Bronchial epithelial cell (primary cell): ENCODE data around the gene ALPK3. TPM values are rescaled to one million over a fixed set of nuclear protein-coding genes. Genes with fewer than 3 reads are reported as not detected.

Experiments used
- DNase-seq: peaks from one replicate; pipeline ENCODE4 v3.0.0-alpha.2; 2010; ENCODE audit warnings: low read depth
- FAIRE-seq: peaks from 2 replicates; lab custom pipeline; 2011; peaks lifted over from hg19 to GRCh38; lab: Jason Lieb, UNC
- H3K27me3 ChIP-seq: 2 replicates; pipeline ENCODE4 v1.5.1; 2011; ENCODE audit warnings: low read length; ENCODE audit not compliant: control insufficient read depth, insufficient read depth
- H3K36me3 ChIP-seq: 2 replicates; pipeline ENCODE4 v1.5.1; 2011; ENCODE audit warnings: low read length; ENCODE audit not compliant: control insufficient read depth, insufficient read depth
- H3K4me3 ChIP-seq: 2 replicates; pipeline ENCODE4 v1.5.1; 2011; ENCODE audit warnings: mild to moderate bottlenecking, low read depth, low read length, control low read depth
- total RNA-seq: library from RNA; depleted of rRNA; stranded (reverse); fragments of >200 nt; gene quantifications from 2 replicates; pipeline ENCODE4 v1.2.1, GENCODE V29; 2014
- TF ChIP-seq, protein P1 (sequence below): IDR thresholded peaks from 2 replicates; pipeline ENCODE4 v1.5.1; 2011; ENCODE audit warnings: mild to moderate bottlenecking, moderate library complexity, low read length, control low read depth, inconsistent platforms; ENCODE audit not compliant: insufficient read depth, severe bottlenecking

ALPK3 gene
- total RNA-seq, 1 donor from 2014 or later: 0.26 TPM

DNA sequence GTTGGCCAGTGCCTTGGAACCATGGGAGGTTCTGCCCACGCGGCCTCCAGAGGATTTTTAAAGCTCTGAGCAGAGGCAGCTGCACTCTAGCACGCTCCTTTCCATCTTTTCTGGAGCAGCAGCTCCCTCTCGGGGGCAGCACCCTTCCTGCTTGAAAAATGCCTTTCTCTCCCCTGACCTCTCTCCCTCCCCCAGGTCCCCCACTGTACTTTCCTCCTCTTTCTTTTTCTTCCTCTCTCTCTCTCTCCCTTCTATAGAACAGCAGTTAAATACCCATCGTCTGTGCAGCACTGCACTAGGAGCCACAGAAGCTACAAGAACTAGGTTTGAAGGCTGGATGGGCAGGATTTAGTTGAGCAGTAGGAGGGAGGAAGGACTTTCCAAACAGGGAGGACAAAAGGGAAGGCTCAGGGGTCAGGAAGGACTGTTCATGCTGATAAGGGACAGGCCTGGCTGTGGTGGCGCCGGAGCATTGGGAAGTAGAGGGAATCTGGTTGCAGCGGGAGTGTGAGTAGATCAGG lies 4.4 kb downstream of the ALPK3 start:
- H3K27me3 ChIP-seq: no peaks in the 10 kb centered on the region
- FAIRE-seq: no peak
- DNase-seq: no peak
- no peaks in the 10 kb centered on the region for H3K36me3 ChIP-seq
- no peak overlapping the region for H3K4me3 ChIP-seq
- TF ChIP-seq, protein P1, sequence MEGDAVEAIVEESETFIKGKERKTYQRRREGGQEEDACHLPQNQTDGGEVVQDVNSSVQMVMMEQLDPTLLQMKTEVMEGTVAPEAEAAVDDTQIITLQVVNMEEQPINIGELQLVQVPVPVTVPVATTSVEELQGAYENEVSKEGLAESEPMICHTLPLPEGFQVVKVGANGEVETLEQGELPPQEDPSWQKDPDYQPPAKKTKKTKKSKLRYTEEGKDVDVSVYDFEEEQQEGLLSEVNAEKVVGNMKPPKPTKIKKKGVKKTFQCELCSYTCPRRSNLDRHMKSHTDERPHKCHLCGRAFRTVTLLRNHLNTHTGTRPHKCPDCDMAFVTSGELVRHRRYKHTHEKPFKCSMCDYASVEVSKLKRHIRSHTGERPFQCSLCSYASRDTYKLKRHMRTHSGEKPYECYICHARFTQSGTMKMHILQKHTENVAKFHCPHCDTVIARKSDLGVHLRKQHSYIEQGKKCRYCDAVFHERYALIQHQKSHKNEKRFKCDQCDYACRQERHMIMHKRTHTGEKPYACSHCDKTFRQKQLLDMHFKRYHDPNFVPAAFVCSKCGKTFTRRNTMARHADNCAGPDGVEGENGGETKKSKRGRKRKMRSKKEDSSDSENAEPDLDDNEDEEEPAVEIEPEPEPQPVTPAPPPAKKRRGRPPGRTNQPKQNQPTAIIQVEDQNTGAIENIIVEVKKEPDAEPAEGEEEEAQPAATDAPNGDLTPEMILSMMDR: no peak

DNA sequence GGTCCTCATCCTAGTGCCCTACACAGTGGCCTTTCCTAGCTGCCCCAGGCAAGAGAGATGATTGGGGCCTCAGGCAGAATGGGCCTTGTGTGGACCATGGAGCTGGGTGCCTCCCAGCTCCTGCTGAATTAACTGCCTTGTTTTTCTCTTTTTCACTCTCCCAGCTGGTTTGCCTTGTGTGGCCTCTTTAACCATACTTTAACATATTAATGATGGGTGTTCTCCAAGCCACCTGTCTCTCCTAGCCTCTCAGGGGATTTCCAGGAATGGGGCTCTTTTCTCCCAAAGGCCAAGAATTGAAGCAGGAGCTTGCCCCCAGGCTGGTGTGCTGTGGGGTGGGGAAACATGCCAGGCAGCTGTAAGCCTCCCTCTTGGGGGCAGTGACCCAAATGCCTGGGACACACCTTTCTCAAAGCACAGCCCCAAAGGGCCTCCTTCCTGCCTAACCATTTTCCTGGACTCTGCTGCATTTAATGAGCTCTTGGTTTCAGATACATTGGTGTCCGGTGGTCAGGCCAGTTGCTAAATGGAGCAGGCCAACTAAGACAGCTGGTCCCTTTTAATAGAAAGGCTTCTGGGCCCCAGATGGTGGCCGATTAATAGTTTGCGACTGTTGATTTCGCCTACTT lies 5.6 kb downstream of the ALPK3 start:
- no peak overlapping the region for H3K4me3 ChIP-seq
- TF ChIP-seq, protein P1: no peak
- no peaks in the 10 kb centered on the region for H3K36me3 ChIP-seq
- FAIRE-seq (no peak), DNase-seq (no peak)
- no peaks in the 10 kb centered on the region for H3K27me3 ChIP-seq

DNA sequence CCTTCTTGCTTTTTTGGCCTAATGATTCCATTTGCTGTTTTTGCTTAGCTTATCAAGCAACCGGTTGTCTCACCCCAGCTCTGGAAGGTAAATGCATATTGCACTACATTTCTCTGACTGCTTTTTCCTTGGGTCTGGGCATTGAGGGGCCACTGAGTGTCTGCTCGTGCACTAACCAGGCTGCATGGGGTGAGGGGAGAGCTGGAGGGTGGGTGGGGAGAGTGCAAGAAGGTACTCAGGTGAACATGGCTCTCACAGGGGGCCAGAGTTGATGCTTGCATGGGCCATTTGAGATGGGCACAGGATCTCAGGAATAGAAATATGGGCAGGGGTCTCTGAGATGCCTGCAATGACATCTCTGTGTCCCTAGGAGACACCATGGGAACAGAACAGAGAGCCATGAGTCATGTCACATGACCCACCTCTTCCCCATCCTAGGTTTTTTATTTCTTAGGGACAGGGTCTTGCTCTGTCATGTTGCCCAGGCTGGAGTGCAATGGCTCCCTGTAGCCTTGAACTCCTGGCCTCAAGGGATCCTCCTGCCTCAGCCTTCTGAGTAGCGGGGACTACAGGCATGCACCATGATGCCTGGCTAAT lies 6.2 kb downstream of the ALPK3 start:
- H3K27me3 ChIP-seq: no peaks in the 10 kb centered on the region
- H3K36me3 ChIP-seq: no peaks in the 10 kb centered on the region
- DNase-seq: no peak
- TF ChIP-seq, protein P1: no peak
- no peak overlapping the region for H3K4me3 ChIP-seq
- no peak for FAIRE-seq

DNA sequence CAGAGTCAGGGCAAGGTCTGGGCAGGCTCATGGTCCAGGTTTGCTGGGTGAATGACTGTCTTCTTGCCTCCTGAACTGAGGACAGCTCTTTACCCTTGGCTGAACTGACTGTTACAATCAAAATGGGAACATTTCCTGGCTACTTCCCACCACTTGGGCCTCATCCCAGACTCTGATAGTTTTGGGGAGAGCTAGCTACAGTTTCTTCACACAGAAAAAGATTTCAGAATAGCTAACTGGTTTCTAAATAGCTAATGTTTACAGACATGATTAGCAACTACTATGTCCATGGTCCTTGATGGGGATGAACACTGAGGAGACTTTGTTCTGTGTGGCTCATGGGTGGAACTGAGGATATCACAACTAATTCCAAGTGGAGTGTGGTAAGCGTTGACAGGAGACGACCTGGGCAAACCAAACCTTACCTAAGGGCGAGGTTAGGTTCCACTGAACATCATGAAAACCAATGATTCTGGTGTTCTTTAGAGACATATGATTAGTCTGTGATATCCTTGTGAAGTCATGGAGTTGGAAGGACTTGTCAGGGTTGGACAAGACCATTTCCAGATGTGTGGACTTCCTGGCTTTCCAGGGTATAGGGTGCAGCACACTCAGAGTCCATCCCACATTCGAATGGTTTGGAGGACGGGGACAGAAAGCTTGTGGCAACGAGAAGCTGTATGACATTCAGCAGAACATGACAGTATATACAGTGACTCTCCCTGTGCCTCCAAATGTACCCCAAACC lies 7.3 kb downstream of the ALPK3 start:
- no peaks in the 10 kb centered on the region for H3K36me3 ChIP-seq
- FAIRE-seq (no peak), DNase-seq (no peak)
- no peaks in the 10 kb centered on the region for H3K27me3 ChIP-seq
- no peak overlapping the region for H3K4me3 ChIP-seq
- TF ChIP-seq, protein P1: no peak

DNA sequence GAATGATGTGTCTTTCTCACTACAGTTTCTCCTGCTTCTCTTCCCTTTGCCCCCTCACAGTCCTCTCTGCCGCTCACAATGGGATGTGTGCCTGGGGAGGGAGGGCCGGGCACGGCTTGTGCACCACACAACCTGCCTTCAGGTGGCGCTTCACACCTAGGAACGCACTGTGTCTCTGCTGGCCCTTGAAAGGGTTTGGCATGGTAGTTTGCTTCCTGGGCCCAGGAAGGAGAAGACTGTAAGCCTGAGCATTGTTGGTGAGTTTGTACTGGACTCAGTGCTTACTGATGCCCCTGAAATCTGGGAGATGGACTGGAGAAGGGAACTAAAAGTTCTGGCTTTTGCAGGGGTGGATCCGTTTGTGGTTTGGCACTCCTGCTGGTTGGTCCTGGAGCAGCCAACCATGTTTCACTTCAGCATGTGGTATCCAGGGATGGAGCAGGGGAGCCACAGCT lies 9.2 kb downstream of the ALPK3 start:
- H3K36me3 ChIP-seq: no peaks in the 10 kb centered on the region
- H3K27me3 ChIP-seq: no peaks in the 10 kb centered on the region
- FAIRE-seq (no peak), DNase-seq (peak; percentile 18)
- H3K4me3 ChIP-seq: no peak overlapping the region
- TF ChIP-seq, protein P1: peak; percentile 69
